ENCODE data around the gene EPS8L2. TPM values are rescaled to one million over a fixed set of nuclear protein-coding genes. Genes with fewer than 3 reads are reported as not detected.

EPS8L2 gene
- total RNA-seq, 1 donor from 2014 or later = 2.2 TPM

GRCh38 chr11:776561-777287 is 70.7 kb downstream of the EPS8L2 start:
- intact Hi-C loops (cut with micrococcal nuclease) = no loop called here
- no peaks in the 10 kb centered on the region for H3K9me3 ChIP-seq (replicated peaks)
- peaks cover 54% of the 10 kb centered on the region for H3K4me1 ChIP-seq
- DNase-seq = no peak
- no peaks in the 10 kb centered on the region for H3K27me3 ChIP-seq (ENCODE audit: low read depth)
- peak overlapping the region; percentile 94 for H3K4me3 ChIP-seq
- no peak for TF ChIP-seq CTCF (IDR thresholded peaks at IDR 0.05; ENCODE audit: borderline replicate concordance)
- peak overlapping the region; percentile 87 for H3K27ac ChIP-seq (replicated peaks)
- peaks cover 20% of the 10 kb centered on the region for H3K36me3 ChIP-seq

Other genes starting within 250 kb of the EPS8L2 start
- gene RNH1, start 199.0 kb upstream of the EPS8L2 start, total RNA-seq = 142 TPM
- 55.9 TPM for gene HRAS, start 170.7 kb upstream of the EPS8L2 start, total RNA-seq
- 0.25 TPM for gene LRRC56, start 168.7 kb upstream of the EPS8L2 start, total RNA-seq
- 0.52 TPM for gene LMNTD2, start 145.5 kb upstream of the EPS8L2 start, total RNA-seq
- gene RASSF7, start 145.3 kb upstream of the EPS8L2 start, total RNA-seq = 4.5 TPM
- gene PHRF1, start 129.8 kb upstream of the EPS8L2 start, total RNA-seq = 17.7 TPM
- 10.3 TPM for gene IRF7, start 90.3 kb upstream of the EPS8L2 start, total RNA-seq
- gene CDHR5, start 81.3 kb upstream of the EPS8L2 start, total RNA-seq = not detected
- gene SCT, start 79.0 kb upstream of the EPS8L2 start, total RNA-seq = not detected
- gene DRD4, start 69.0 kb upstream of the EPS8L2 start, total RNA-seq = 0.22 TPM
- 18.1 TPM for gene DEAF1, start 11.0 kb upstream of the EPS8L2 start, total RNA-seq
- gene TMEM80, start 10.4 kb upstream of the EPS8L2 start, total RNA-seq = 10.3 TPM
- 101 TPM for gene TALDO1, start 41.2 kb downstream of the EPS8L2 start, total RNA-seq
- 26.2 TPM for gene GATD1, start 71.3 kb downstream of the EPS8L2 start, total RNA-seq
- not detected for gene CEND1, start 83.9 kb downstream of the EPS8L2 start, total RNA-seq
- 3.9 TPM for gene SLC25A22, start 92.0 kb downstream of the EPS8L2 start, total RNA-seq
- 7.1 TPM for gene PIDD1, start 99.0 kb downstream of the EPS8L2 start, total RNA-seq
- gene RPLP2, start 103.7 kb downstream of the EPS8L2 start, total RNA-seq = 871 TPM
- 300 TPM for gene PNPLA2, start 112.7 kb downstream of the EPS8L2 start, total RNA-seq
- 23.2 TPM for gene CRACR2B, start 121.7 kb downstream of the EPS8L2 start, total RNA-seq
- gene CD151, start 126.7 kb downstream of the EPS8L2 start, total RNA-seq = 408 TPM
- gene POLR2L, start 136.3 kb downstream of the EPS8L2 start, total RNA-seq = 226 TPM
- gene TSPAN4, start 136.6 kb downstream of the EPS8L2 start, total RNA-seq = 33.0 TPM
- gene CHID1, start 204.6 kb downstream of the EPS8L2 start, total RNA-seq = 54.2 TPM
- gene AP2A2, start 219.6 kb downstream of the EPS8L2 start, total RNA-seq = 41.4 TPM

Measured in left ventricle myocardium inferior (tissue), 1 donor.